Heart left ventricle (tissue), 16 donors: ENCODE data around the gene AKAP6. TPM values are rescaled to one million over a fixed set of nuclear protein-coding genes. Genes with fewer than 3 reads are reported as not detected.

Experiments
- ATAC-seq, 4 donors: fragments of 200-7000 bp; cut with Tn5 transposase; one replicate each; pipeline ENCODE4 v1.9.1; 2020 to 2022; ENCODE audit warnings: moderate library complexity in 4 of 4, mild to moderate bottlenecking in 3 of 4, moderate number of reproducible peaks in 1 of 4
- DNase-seq, 5 donors: peaks; one replicate each; pipeline ENCODE4 v3.0.0-alpha.2; 2020
- H3K27ac ChIP-seq, 12 donors: fragments of 200-600 bp; sonication (generic) in 4 of 12; one replicate each; pipeline versions ENCODE4 v1.5.0 to v1.8.0; 2016 to 2022; ENCODE audit warnings: mild to moderate bottlenecking in 2 of 12
- H3K27me3 ChIP-seq, 9 donors: fragments of 200-600 bp; sonication (generic) in 2 of 9; one replicate each; pipeline versions ENCODE4 v1.5.1 to v1.8.0; 2016 to 2022; ENCODE audit warnings: mild to moderate bottlenecking in 3 of 9
- H3K36me3 ChIP-seq, 9 donors: fragments of 200-600 bp; sonication (generic) in 2 of 9; one replicate each; pipeline versions ENCODE4 v1.5.0 to v1.8.0; 2018 to 2022; ENCODE audit warnings: mild to moderate bottlenecking in 2 of 9
- H3K4me1 ChIP-seq, 12 donors: fragments of 200-600 bp; sonication (generic) in 4 of 12; one replicate each; pipeline versions ENCODE4 v1.5.0 to v1.8.0; 2016 to 2022; ENCODE audit warnings: mild to moderate bottlenecking in 3 of 12
- H3K4me3 ChIP-seq, 12 donors: fragments of 200-600 bp; sonication (generic) in 4 of 12; one replicate each; pipeline versions ENCODE4 v1.5.0 to v1.8.0; 2017 to 2022; ENCODE audit warnings: mild to moderate bottlenecking in 9 of 12, moderate library complexity in 4 of 12
- H3K9me3 ChIP-seq, 12 donors: fragments of 200-600 bp; sonication (generic) in 4 of 12; one replicate each; pipeline versions ENCODE4 v1.5.0 to v1.8.0; 2016 to 2022; ENCODE audit warnings: mild to moderate bottlenecking in 1 of 12
- CTCF ChIP-seq, 12 donors: fragments of 200-600 bp; sonication (generic) in 4 of 12; IDR thresholded peaks; one replicate each; pipeline versions ENCODE4 v1.5.0 to v1.8.0; 2018 to 2022; ENCODE audit warnings: antibody characterized with exemption in 12 of 12, mild to moderate bottlenecking in 5 of 12
- POLR2A ChIP-seq, 2 donors: fragments of 450-650 bp; IDR thresholded peaks; one replicate each; pipeline ENCODE4 v1.6.1; 2017; ENCODE audit warnings: antibody characterized with exemption in 2 of 2, mild to moderate bottlenecking in 2 of 2, moderate library complexity in 2 of 2
- WGBS, 4 donors: extraction: QIAGEN DNeasy Blood & Tissue Kit in 2 of 4; methylation state at CpG; one replicate each; pipeline versions ENCODE4 v1.1.5 to v1.1.7; 2013 to 2018; 5-methylcytosine and 5-hydroxymethylcytosine counted together
- intact Hi-C, 10 donors: fragments of 100-400 bp; cut with DNase I; formaldehyde crosslinking; loops; one replicate each; pipeline versions ENCODE4 v1.11.1 to v1.14.2; 2022
- polyA plus RNA-seq, 2 donors: library from polyadenylated mRNA; stranded (reverse); fragments of 200-250 nt; gene quantifications; one replicate each; pipeline ENCODE4 v1.2.3, GENCODE V29; 2013
- total RNA-seq, 9 donors: library from RNA; depleted of rRNA in 2 of 9; stranded (reverse); fragments of >200 nt in 2 of 9; fragmentation: NEBNext Ultra II Directional in 3 of 9; extraction: Animal tissue kit (Norgen Biotek cat#: 25700) in 3 of 9; gene quantifications; one replicate each; pipeline versions ENCODE4 v1.1.0 to v1.2.4, GENCODE V29; 2016 to 2023
- donor health status: ischemic (EF 13 %, LVEDD 7.1; RV severe dilation, severe dysfunction).
- donor health status: healthy with polysubstance abuse.
- donor health status: DM: no; HTN: yes; CAD: no.
- donor health status: DM: no; HTN: no; CAD: no.
- donor health status: ischemic (EF 25% LVEDD 6.9; RV normal size, moderate dysfunction).
- donor health status: ischemic (EF 25% LVEDD 5.7; RV mildly dilated, moderate dysfunction).
- donor health status: healthy.
- donor health status: DM: yes; HTN: yes; CAD: no.
- donor health status: ischemic (EF 35%, LVEDD 5.7; RV mildly dilated, moderate dysfunction).
- donor health status: nonischemic (EF 11% LVEDD 7.7; RV severe dilation, severe dysfunction).
- donor health status: DM: yes; HTN: yes; CAD: no.
- donor health status: PGD.
- donor health status: ischemic (EF 29% LVEDD 5.4; RV normal size, mild dysfunction).
- donor health status: nonischemic (EF 23%, LVEDD 6.1; RV moderate dilation, normal function).

AKAP6 gene
- total and polyA plus RNA-seq, 11 donors: 20.4 to 303 (median 206) TPM

- TF ChIP-seq POLR2A (IDR thresholded peaks at IDR 0.05) (no peak), CTCF (IDR thresholded peaks at IDR 0.05) (no peak)
- intact Hi-C loops: no loop called here
- no peaks in the 10 kb centered on the region for H3K36me3 ChIP-seq
- WGBS, 4 donors: 66 to 82% (median 76%) methylated on average over 5 of the region's 5 CpGs
- no peaks in the 10 kb centered on the region for H3K27me3 ChIP-seq
- DNase-seq (no peak), ATAC-seq (no peak)
- H3K4me3 ChIP-seq: no peak overlapping the region
- H3K4me1 ChIP-seq: peaks cover 0 to 9% (median 2%) of the 10 kb centered on the region in 12 donors
- no peak overlapping the region for H3K27ac ChIP-seq
- H3K9me3 ChIP-seq: peaks cover 0 to 8% (median 0%) of the 10 kb centered on the region in 12 donors
Measured at GRCh38 chr14:32331206-32331605, 2.1 kb downstream of the AKAP6 start.

- H3K27me3 ChIP-seq: no peaks in the 10 kb centered on the region
Measured at GRCh38 chr14:32332415-32333316, 3.6 kb downstream of the AKAP6 start.

GRCh38 chr14:32336702-32337101, 7.6 kb downstream of the AKAP6 start:
- Histone ChIP-seq H3K36me3 (no peaks in the 10 kb centered on the region), H3K27ac (no peak overlapping the region), H3K9me3 (no peaks in the 10 kb centered on the region), H3K4me1 (no peaks in the 10 kb centered on the region), H3K27me3 (no peaks in the 10 kb centered on the region), H3K4me3 (no peak overlapping the region)
- no peak for DNase-seq
- intact Hi-C loops: no loop called here
- 78 to 87% (median 82%) methylated on average over 2 of the region's 2 CpGs for WGBS, 4 donors
- TF ChIP-seq POLR2A (IDR thresholded peaks at IDR 0.05) (no peak), CTCF (IDR thresholded peaks at IDR 0.05) (no peak)
- ATAC-seq: no peak

More at GRCh38 chr14:32332415-32333316, 3.6 kb downstream of the AKAP6 start:
- 83 to 93% (median 86%) methylated on average over 2 of the region's 2 CpGs for WGBS, 4 donors
- Histone ChIP-seq H3K4me3 (no peak overlapping the region), H3K36me3 (no peaks in the 10 kb centered on the region), H3K9me3 (no peaks in the 10 kb centered on the region), H3K27ac (no peak overlapping the region), H3K4me1 (peaks cover 0 to 9% (median 1%) of the 10 kb centered on the region in 12 donors)
- intact Hi-C loops: no loop called here
- TF ChIP-seq CTCF (IDR thresholded peaks at IDR 0.05): no peak
- TF ChIP-seq POLR2A (IDR thresholded peaks at IDR 0.05): no peak
- DNase-seq (no peak), ATAC-seq (no peak)

GRCh38 chr14:32337759-32338158, 8.7 kb downstream of the AKAP6 start:
- Histone ChIP-seq H3K36me3 (no peaks in the 10 kb centered on the region), H3K9me3 (no peaks in the 10 kb centered on the region), H3K4me3 (no peak overlapping the region), H3K27ac (no peak overlapping the region), H3K27me3 (no peaks in the 10 kb centered on the region), H3K4me1 (no peaks in the 10 kb centered on the region)
- ATAC-seq: no peak
- TF ChIP-seq CTCF (IDR thresholded peaks at IDR 0.05) (no peak), POLR2A (IDR thresholded peaks at IDR 0.05) (no peak)
- intact Hi-C loops: no loop called here
- no peak for DNase-seq
- whole genome bisulfite sequencing, 4 donors: 70 to 88% (median 78%) methylated on average over 1 of the region's 1 CpG
